Activated CD4-positive, alpha-beta T cell treated with anti-CD3 and anti-CD28 coated beads, Interleukin-2, amount 50 U/mL, for 48 hours (primary cell): ENCODE results near the gene ABCD3.
"Not testable (repeated sequence)": the region's sequence is repeated elsewhere in the genome, so short reads cannot be mapped to it uniquely, and the experiment has no call there.

Experiments
- DNase-seq, 2 experiments: peaks; one replicate each; pipeline ENCODE4 v3.0.0-alpha.2; 2020

ABCD3 gene

DNA sequence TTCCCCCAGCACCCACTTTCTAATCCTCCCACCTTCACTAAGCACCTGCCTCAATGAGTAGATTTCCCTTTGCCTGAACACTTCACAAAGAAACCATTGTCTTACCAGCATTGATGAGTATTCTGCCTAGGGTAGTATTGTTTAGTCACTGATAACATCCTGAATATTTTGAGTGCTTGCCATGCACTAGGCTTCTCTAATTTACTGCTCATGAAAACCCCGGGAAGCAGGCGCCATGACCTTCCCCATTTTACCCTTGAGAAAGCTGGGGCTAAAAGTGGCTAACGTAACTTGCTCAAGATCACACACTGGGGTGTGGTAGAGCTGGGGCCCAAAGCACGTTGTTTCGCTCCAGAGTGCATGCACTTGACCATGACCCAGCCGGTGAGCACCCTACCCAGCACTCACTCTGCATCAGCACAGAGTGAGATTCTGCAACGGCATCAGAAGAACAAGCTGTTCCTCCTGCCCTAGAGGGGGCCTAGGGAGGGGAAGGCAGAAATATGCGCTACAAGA, 133.9 kb downstream of the ABCD3 start:
- DNase-seq, result no peak

DNA sequence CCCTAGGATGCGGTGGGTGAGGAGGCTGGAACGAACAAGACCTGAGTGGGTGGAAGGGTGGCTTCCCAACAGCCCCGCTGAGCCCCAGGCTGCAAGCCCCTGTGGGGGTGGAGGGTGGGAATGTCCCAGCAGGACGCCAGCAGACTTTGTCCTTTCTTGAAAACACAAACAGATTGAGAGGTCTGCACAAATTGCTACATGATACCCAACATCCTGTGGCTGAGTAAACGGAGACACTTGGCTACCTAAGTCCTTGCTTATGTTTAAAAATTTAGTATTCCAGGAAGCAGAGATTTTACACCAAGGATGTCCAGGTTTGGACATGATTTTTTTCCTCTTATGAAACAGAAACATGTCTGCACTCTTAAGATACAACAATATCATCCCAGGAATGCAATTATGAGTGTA, 135.1 kb downstream of the ABCD3 start:
- DNase-seq, result no peak

DNA sequence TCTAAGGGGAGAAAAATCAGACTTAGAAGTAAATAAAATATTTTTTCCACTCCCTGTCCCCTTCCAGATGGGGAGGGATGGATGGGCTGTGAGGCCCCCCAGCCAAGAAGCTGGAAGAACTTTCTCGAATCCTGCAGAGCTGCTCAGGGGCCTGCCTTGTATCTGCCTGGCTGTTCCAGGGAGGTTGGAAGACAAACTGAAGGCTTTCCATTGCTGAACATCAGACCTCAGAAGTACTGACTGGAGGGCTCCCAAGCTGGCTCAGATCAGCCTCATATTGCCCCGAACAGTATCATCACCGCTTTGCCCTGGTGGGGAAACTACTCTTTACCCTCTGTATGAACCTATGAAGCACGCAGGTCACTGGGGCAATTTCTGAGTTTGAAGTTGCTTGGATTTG, 135.7 kb downstream of the ABCD3 start:
- DNase-seq, result no peak

DNA sequence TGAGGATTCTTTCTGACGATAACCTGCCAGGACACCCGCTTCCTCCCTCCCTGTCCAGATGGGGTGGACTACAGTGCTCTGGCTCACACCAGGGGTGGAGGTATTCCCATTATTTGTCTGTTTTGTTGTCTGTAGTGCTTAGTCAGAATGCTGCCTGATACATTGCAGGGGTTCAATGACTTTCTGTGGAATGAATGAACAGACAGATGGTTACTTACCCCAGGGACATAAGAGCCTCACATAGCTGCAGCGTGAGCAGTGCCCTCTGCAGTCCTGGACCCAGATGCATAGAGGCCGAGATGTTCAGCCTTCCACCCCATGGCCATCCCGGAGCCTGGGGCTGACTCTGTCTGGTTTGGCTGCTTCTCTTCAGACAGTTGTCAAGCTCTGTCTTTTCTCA, 136.4 kb downstream of the ABCD3 start:
- no peak for DNase-seq

DNA sequence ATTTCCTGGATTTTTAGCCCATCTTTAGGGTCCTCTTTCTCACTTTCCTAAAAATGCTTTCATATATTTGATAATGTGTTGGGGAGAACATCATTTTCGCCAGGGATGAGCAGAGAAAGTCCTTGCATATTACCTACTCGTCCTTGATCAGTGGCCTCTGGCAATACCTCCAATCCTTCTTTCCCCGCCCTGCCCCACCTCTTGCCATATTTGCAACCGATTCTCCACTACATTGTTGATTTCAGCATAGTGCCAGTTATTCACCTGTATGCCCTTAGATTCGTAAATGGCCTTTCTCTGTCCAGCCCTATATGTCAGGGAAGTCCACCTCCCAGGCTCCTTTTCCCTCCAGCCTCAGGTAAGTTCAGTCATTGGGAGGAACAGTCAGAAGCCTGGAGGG, 136.9 kb downstream of the ABCD3 start:
- no peak for DNase-seq

DNA sequence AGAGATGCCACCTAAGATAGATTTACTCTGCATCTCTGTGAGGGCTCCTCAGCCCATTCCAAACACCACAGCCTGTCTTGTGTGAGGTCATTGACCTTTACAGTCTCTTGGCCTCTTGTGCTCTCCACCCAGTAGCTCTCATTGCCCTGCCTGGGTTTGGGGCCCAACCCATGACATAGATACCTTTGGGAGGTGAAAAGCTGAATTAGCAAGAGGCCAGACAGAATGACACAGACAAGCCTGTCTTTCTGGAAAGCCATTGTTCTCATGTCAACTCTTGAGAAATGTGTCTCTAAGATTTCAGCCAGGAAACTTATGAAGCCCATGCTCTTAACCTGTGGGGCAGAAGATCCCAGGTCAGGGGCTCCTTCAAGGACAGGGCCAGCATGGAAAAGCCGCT, 141.7 kb downstream of the ABCD3 start:
- no peak for DNase-seq

DNA sequence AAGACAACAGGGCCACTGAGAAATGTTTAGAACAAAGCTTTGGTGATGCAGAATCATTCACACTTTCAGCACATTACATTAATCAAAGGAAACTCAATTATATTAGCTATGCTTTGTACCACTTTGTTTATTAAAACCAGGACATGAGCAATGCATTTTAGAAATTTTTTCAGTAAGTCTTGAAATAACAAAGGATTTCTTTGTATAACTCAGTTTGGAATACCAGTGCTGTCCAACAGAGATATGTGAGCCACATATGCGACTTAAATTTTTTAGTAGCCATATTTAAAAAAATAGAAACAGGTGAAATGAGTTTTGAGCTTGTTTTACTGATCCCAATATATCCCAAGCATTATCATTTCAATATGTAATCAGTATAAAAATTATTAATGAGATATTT, 142.1 kb downstream of the ABCD3 start:
- DNase-seq, result no peak

DNA sequence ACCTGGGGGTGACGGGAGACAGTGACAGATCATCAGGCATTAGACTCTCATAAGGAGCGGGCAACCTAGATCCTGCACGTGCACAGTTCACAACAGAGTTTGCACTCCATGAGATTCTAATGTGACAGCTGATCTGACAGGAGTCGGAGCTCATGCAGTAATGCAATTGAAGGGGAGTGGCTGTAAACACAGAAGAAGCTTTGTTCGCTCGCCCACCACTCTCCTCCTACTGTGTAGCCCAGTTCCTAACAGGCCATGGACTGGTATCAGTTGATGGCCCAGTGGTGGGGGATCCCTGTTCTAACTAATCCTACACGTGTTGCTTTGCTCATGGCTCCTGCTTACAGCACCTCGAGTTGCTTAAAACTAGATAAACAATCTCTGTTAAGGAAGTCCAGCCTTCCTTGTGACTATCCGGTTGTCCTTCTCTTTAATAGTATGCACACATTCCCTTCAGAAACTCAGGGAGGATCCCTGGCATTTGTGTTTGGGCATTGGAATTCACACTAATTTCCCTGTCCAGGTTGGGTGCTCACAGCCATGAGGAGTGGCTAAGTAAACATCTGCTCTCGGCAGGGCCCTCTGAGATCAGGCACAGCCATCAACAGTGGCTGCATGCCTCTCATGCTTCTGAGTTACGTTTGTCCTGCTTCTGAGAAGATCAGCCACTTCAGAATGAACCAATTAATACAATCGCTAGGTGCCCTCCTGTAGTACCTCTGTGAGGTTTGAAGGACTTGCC, 144.5 kb downstream of the ABCD3 start:
- DNase-seq, result no peak

DNA sequence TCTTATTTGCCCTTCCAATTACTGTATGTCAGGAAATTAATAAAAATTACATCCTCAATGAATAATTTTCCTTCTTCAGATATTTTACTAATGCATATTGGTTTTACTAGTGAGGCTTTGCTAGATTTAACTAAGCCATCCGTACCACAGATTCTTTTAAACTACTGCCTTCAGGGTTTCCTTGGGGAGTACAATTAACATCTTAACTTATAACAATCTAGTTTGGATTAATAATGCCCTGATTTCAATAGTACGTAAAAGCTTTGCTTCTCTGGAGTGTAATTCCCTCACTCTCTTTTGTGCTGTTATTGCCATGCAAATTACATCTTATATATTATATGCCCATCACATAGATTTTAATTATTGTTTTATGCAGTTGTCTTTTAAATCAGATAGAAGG, 147.7 kb downstream of the ABCD3 start:
- DNase-seq, result no peak

DNA sequence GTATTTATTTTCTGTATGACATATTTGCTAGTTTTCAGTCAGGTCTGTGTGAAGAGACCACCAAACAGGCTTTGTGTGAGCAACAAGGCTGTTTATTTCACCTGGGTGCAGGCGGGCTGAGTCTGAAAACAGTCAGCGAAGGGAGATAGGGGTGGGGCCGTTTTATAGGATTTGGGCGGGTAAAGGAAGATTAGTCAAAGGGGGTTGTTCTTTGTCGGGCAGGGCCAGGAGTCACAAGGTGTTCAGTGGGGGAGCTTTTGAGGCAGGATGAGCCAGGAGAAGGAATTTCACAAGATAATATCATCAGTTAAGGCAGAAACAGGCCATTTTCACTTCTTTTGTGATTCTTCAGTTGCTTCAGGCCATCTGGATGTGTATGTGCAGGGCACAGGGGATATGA, 148.2 kb downstream of the ABCD3 start:
- DNase-seq, result not testable (repeated sequence)

DNA sequence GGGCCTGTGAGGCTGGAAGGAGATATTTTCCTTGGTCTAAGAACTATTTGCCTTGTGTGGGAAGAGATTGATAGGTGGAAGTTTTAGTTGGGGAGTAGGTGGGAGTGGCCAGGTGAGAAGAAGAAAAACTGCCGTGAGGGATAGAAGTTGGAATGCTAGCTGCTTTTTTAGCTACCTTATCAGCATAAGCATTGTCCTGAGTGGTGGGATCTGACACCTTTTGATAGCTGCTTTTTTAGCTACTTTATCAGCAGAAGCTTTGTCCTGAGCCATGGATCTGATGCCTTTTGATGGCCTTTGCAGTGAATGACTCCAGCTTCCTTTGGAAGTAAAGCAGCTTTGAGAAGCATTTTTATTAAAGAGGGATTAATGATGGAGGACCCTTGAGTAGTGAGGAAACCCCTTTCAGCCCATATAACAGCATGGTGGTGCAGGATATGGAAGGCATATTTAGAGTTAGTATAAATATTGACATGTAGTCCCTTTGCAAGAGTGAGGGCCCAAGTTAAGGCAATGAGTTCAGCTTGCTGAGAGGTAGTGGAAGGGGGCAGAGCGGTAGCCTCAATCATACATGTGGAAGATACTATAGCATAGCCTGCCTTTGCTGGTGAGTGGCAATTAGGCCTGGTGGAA, 149.9 kb downstream of the ABCD3 start:
- not testable (repeated sequence) for DNase-seq
